Lower leg skin (tissue), 4 donors: ENCODE measurements around the gene ATG101. TPM values are rescaled to one million over a fixed set of nuclear protein-coding genes. Genes with fewer than 3 reads are reported as not detected.

Experiments used
- DNase-seq, 2 donors: peaks; one replicate each; pipeline ENCODE4 v3.0.0-alpha.2; 2019; ENCODE audit warnings: low spot score in 2 of 2
- H3K4me3 ChIP-seq: fragments of 200-600 bp; sonication (generic); 2 replicates; pipeline ENCODE4 v1.5.1; 2017; ENCODE audit warnings: mild to moderate bottlenecking, low read depth; ENCODE audit not compliant: poor library complexity, severe bottlenecking
- POLR2A ChIP-seq, 2 donors: fragments of 450-650 bp; IDR thresholded peaks; one replicate each; pipeline ENCODE4 v1.6.1; 2016 to 2017; ENCODE audit warnings: antibody characterized with exemption in 2 of 2, mild to moderate bottlenecking in 1 of 2, moderate library complexity in 1 of 2
- WGBS, 2 donors: methylation state at CpG; one replicate each; pipeline ENCODE4 v1.1.5; 2018; 5-methylcytosine and 5-hydroxymethylcytosine counted together
- intact Hi-C: fragments of 100-400 bp; cut with DNase I; formaldehyde crosslinking; loops from one replicate; pipeline ENCODE4 v1.15.0; 2023; ENCODE audit warnings: low total_unique reads
- total RNA-seq, 4 donors: library from RNA; depleted of rRNA; stranded (reverse); fragments of >200 nt; gene quantifications; one replicate each; pipeline ENCODE4 v1.1.0, GENCODE V29; 2016
- TF ChIP-seq, protein P1 (sequence below), 3 donors: fragments of 450-650 bp; IDR thresholded peaks; one replicate each; pipeline ENCODE4 v1.5.1; 2016; ENCODE audit warnings: antibody characterized with exemption in 3 of 3, mild to moderate bottlenecking in 3 of 3, moderate library complexity in 2 of 3

Gene ATG101
- total RNA-seq, 4 donors from 2014 or later, result 42.6 to 71.6 (median 55.2) TPM

DNA sequence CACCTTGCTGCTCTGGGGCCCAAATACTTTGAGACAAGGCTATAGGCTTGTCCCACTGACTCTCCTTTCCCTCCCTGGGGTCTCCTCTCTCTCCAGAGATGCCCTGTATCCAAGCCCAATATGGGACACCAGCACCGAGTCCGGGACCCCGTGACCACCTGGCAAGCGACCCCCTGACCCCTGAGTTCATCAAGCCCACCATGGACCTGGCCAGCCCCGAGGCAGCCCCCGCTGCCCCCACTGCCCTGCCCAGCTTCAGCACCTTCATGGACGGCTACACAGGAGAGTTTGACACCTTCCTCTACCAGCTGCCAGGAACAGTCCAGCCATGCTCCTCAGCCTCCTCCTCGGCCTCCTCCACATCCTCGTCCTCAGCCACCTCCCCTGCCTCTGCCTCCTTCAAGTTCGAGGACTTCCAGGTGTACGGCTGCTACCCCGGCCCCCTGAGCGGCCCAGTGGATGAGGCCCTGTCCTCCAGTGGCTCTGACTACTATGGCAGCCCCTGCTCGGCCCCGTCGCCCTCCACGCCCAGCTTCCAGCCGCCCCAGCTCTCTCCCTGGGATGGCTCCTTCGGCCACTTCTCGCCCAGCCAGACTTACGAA, 15.4 kb upstream of the ATG101 start:
- DNase-seq, result no peak
- no peak overlapping the region for H3K4me3 ChIP-seq
- WGBS, 2 donors, result 88 to 89% methylated on average over 21 of the region's 21 CpGs
- TF ChIP-seq, protein P1, sequence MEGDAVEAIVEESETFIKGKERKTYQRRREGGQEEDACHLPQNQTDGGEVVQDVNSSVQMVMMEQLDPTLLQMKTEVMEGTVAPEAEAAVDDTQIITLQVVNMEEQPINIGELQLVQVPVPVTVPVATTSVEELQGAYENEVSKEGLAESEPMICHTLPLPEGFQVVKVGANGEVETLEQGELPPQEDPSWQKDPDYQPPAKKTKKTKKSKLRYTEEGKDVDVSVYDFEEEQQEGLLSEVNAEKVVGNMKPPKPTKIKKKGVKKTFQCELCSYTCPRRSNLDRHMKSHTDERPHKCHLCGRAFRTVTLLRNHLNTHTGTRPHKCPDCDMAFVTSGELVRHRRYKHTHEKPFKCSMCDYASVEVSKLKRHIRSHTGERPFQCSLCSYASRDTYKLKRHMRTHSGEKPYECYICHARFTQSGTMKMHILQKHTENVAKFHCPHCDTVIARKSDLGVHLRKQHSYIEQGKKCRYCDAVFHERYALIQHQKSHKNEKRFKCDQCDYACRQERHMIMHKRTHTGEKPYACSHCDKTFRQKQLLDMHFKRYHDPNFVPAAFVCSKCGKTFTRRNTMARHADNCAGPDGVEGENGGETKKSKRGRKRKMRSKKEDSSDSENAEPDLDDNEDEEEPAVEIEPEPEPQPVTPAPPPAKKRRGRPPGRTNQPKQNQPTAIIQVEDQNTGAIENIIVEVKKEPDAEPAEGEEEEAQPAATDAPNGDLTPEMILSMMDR (IDR thresholded peaks at IDR 0.05), result no peak
- no peak for TF ChIP-seq POLR2A (IDR thresholded peaks at IDR 0.05)
- intact Hi-C loops, result no loop called here

DNA sequence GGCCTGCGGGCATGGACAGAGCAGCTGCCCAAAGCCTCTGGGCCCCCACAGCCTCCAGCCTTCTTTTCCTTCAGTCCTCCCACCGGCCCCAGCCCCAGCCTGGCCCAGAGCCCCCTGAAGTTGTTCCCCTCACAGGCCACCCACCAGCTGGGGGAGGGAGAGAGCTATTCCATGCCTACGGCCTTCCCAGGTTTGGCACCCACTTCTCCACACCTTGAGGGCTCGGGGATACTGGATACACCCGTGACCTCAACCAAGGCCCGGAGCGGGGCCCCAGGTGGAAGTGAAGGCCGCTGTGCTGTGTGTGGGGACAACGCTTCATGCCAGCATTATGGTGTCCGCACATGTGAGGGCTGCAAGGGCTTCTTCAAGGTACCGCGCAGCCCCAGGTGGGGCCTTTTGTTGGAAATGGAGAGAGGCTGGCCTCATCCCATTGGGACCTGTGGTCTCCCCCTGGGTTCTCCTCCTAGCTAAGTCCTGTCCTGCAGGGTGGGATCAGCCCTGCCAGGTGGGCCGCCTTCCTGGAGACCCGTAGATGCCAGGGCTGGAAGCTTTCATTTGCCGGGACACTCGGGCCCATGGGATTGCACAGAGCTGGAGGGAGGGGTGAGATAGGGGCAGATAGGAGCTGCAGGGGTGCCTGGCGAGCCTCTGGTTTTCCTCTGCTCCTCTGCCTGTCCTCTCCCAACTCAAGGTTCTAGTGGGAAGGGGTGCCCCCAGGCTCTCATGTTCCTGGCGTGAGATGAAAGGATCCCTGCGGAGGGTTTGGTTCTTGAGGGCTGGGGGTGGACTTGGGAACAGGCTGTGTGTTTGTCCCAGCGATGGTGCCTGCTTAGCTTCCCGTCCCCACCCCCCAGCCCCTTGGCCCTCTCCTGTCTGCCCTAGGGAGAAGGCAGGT, 14.7 kb upstream of the ATG101 start:
- TF ChIP-seq POLR2A (IDR thresholded peaks at IDR 0.05), result no peak
- TF ChIP-seq, protein P1 (IDR thresholded peaks at IDR 0.05), result no peak
- 84 to 85% methylated on average over 15 to 19 of the region's 21 CpGs for WGBS, 2 donors

DNA sequence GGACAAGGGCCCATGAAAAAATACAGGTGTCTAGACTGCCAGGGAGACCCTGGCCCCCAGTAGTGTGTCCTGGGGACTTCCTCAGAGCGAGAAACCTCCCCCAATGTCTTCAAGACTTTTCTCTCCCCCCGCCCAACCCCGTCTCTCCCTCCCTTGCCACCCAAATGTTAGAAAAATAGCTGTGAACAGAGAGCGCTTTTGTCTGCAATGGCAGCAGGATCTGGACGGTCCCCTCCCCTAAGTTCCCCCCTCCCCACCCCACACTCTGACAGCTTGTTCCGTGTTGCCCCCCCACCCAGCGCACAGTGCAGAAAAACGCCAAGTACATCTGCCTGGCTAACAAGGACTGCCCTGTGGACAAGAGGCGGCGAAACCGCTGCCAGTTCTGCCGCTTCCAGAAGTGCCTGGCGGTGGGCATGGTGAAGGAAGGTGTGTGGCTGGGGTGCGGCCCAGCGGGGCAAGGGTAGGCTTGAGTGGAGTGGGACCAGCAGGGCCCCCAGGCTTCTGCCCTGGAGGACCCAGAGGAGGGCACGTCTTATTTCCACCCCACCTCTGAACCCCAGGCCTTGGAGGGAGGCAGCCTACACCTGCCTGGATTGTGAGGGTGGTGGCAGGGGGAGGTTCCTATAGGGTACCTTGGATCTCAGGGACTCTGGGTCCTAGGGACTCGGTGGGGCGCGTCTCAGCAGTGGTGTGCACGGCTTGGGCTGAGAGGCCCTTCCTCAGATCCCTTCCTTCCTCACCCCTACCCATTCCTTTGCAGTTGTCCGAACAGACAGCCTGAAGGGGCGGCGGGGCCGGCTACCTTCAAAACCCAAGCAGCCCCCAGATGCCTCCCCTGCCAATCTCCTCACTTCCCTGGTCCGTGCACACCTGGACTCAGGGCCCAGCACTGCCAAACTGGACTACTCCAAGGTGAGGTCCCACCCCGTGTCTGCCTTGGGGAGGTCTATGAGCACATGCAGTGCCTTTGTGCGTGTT, 13.8 kb upstream of the ATG101 start:
- TF ChIP-seq, protein P1 (IDR thresholded peaks at IDR 0.05), result no peak
- no peak for TF ChIP-seq POLR2A (IDR thresholded peaks at IDR 0.05)
- WGBS, 2 donors, result 81 to 82% methylated on average over 27 of the region's 27 CpGs
- no peak overlapping the region for H3K4me3 ChIP-seq
- intact Hi-C loops, result no loop called here
- DNase-seq, result no peak

More for the DNA sequence above, 14.7 kb upstream of the ATG101 start:
- DNase-seq, result no peak
- intact Hi-C loops, result no loop called here
- no peak overlapping the region for H3K4me3 ChIP-seq

DNA sequence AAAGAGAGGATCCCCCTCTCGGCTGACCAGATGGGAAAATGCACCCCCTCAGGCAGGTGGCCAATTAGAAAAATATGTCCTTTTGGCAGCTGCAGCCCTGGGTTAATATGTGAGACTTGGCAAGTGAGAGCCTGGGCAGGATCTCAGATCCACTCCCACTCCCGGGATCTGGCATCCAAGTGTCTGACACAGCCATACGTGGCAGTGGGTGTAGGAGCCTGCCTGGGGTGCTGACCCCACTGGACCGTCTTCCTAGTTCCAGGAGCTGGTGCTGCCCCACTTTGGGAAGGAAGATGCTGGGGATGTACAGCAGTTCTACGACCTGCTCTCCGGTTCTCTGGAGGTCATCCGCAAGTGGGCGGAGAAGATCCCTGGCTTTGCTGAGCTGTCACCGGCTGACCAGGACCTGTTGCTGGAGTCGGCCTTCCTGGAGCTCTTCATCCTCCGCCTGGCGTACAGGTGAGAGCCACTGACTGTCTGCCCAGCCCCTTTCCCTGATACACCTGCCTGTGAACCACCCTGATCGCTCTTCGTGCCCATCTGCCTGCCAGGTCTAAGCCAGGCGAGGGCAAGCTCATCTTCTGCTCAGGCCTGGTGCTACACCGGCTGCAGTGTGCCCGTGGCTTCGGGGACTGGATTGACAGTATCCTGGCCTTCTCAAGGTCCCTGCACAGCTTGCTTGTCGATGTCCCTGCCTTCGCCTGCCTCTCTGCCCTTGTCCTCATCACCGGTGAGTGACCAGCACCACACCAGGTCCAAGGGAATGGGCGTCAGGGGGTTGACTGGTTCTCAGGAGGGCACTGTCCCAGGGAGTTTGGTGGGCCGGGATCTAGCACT, 12.8 kb upstream of the ATG101 start:
- TF ChIP-seq POLR2A (IDR thresholded peaks at IDR 0.05), result no peak
- TF ChIP-seq, protein P1 (IDR thresholded peaks at IDR 0.05), result no peak
- intact Hi-C loops, result no loop called here
- no peak for DNase-seq
- H3K4me3 ChIP-seq, result no peak overlapping the region
- WGBS, 2 donors, result 72 to 81% methylated on average over 18 to 23 of the region's 23 CpGs
